ENCODE results near the gene APOBEC3G.

- TF ChIP-seq EP300 (IDR thresholded peaks at IDR 0.05) (no peak), CTCF (IDR thresholded peaks at IDR 0.05) (no peak)
These were observed 37.0 kb downstream of the APOBEC3G start for GRCh38 chr22:39114112-39114511.

Measured in ovary (tissue), 3 donors.